Uterus (tissue), 2 donors: ENCODE data around the gene GBP7.

Source experiments
- CTCF ChIP-seq, 4 experiments: fragments of 200-600 bp in 2 of 4; fragments of 450-650 bp in 2 of 4; sonication (generic) in 2 of 4; IDR thresholded peaks; one replicate each; pipeline ENCODE4 v1.5.1; 2016 to 2019; ENCODE audit warnings: antibody characterized with exemption in 4 of 4, mild to moderate bottlenecking in 2 of 4, moderate library complexity in 1 of 4
- POLR2A ChIP-seq, 2 donors: fragments of 450-650 bp; IDR thresholded peaks; one replicate each; pipeline ENCODE4 v1.6.1; 2016; ENCODE audit warnings: antibody characterized with exemption in 2 of 2, mild to moderate bottlenecking in 1 of 2, moderate library complexity in 1 of 2

- TF ChIP-seq CTCF (IDR thresholded peaks at IDR 0.05), result no peak
- TF ChIP-seq POLR2A (IDR thresholded peaks at IDR 0.05), result no peak
Observed at GRCh38 chr1:89146721-89147120, 29.1 kb downstream of the GBP7 start.
